ENCODE measurements around the gene PAX2.
A peak's percentile ranks its signal among the peaks of the same experiment; 100 is the strongest.

The PAX2 gene

GRCh38 chr10:100732241-100732596 is 13.2 kb upstream of the PAX2 start:
- peaks cover 100% of the 10 kb centered on the region for H3K27me3 Mint-ChIP-seq (ENCODE audit: low read depth)
- no peaks in the 10 kb centered on the region for H3K9me3 Mint-ChIP-seq
- H3K4me1 Mint-ChIP-seq = peaks cover 42% of the 10 kb centered on the region

GRCh38 chr10:100733329-100733728 is 12.1 kb upstream of the PAX2 start:
- no peaks in the 10 kb centered on the region for H3K36me3 Mint-ChIP-seq (ENCODE audit: low read depth)
- H3K4me1 Mint-ChIP-seq = peaks cover 42% of the 10 kb centered on the region
- no peak for TF ChIP-seq CTCF (IDR thresholded peaks at IDR 0.05; ENCODE audit: unreplicated experiment in 3 of 3)
- peaks cover 100% of the 10 kb centered on the region for H3K27me3 Mint-ChIP-seq (ENCODE audit: low read depth)
- peak overlapping the region; percentile 13 to 84 (median 26) for H3K4me3 Mint-ChIP-seq
- H3K9me3 Mint-ChIP-seq = no peaks in the 10 kb centered on the region
- peak overlapping the region; percentile 79 to 97 (median 91) for H3K27ac Mint-ChIP-seq

More at GRCh38 chr10:100732241-100732596, 13.2 kb upstream of the PAX2 start:
- H3K4me3 Mint-ChIP-seq = peak overlapping the region; percentile 57 to 85 (median 60)
- no peaks in the 10 kb centered on the region for H3K36me3 Mint-ChIP-seq (ENCODE audit: low read depth)
- no peak for TF ChIP-seq CTCF (IDR thresholded peaks at IDR 0.05; ENCODE audit: unreplicated experiment in 3 of 3)
- H3K27ac Mint-ChIP-seq = peak overlapping the region; percentile 62 to 97 (median 91)

- Mint-ChIP-seq H3K9me3 (no peaks in the 10 kb centered on the region), H3K27ac (peak overlapping the region; percentile 76 to 97 (median 79)), H3K36me3 (ENCODE audit: low read depth) (no peaks in the 10 kb centered on the region), H3K4me3 (peak overlapping the region; percentile 84 to 87 (median 86)), H3K4me1 (peaks cover 37% of the 10 kb centered on the region), H3K27me3 (ENCODE audit: low read depth) (peaks cover 100% of the 10 kb centered on the region)
- no peak for TF ChIP-seq CTCF (IDR thresholded peaks at IDR 0.05; ENCODE audit: unreplicated experiment in 3 of 3)
Observed at GRCh38 chr10:100734295-100735086, 10.9 kb upstream of the PAX2 start.

GRCh38 chr10:100735087-100735336 is 10.4 kb upstream of the PAX2 start:
- H3K4me1 Mint-ChIP-seq = peaks cover 38% of the 10 kb centered on the region
- H3K4me3 Mint-ChIP-seq = peak overlapping the region; percentile 84 to 87 (median 86)
- peak overlapping the region; percentile 76 to 97 (median 79) for H3K27ac Mint-ChIP-seq
- peaks cover 100% of the 10 kb centered on the region for H3K27me3 Mint-ChIP-seq (ENCODE audit: low read depth)
- no peaks in the 10 kb centered on the region for H3K9me3 Mint-ChIP-seq
- TF ChIP-seq CTCF (IDR thresholded peaks at IDR 0.05; ENCODE audit: unreplicated experiment in 3 of 3) = no peak
- H3K36me3 Mint-ChIP-seq (ENCODE audit: low read depth) = no peaks in the 10 kb centered on the region

- Mint-ChIP-seq H3K4me3 (peak overlapping the region; percentile 84 to 88 (median 86)), H3K27me3 (ENCODE audit: low read depth) (peaks cover 100% of the 10 kb centered on the region), H3K9me3 (no peaks in the 10 kb centered on the region), H3K4me1 (peaks cover 38% of the 10 kb centered on the region), H3K27ac (peak overlapping the region; percentile 83 to 99 (median 95)), H3K36me3 (ENCODE audit: low read depth) (no peaks in the 10 kb centered on the region)
- no peak for TF ChIP-seq CTCF (IDR thresholded peaks at IDR 0.05; ENCODE audit: unreplicated experiment in 3 of 3)
Observed at GRCh38 chr10:100735337-100736143, 9.8 kb upstream of the PAX2 start.

Measured in nephron (organoid).